ENCODE data around the gene TEKT3. TPM values are rescaled to one million over a fixed set of nuclear protein-coding genes. Genes with fewer than 3 reads are reported as not detected.

Gene TEKT3
- total and polyA plus RNA-seq, 7 donors, result 0.05 to 0.97 (median 0.38) TPM; not detected in 3

DNA sequence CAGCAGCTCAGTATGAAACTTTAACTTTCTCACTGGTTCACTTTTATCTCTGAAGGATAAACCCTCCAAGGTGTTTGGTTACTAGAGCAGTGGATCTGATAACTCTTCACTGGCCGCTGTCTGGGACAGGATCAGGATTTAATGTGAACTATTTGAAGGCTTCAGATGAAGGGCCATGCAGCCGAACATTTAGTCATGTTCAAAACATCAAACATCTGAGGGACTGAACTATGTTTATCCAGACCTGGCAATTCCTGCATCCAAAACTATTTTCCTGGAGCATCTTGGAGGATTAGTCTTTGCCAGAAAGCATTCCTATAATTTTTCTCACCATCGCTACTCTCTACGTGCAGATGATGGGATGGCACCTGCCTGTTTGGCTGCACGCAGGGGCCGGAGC is 55.9 kb downstream of the TEKT3 start:
- Histone ChIP-seq H3K27me3 (ENCODE audit: insufficient read depth in 3 of 3, low read length in 2 of 3) (no peaks in the 10 kb centered on the region), H3K4me1 (no peaks in the 10 kb centered on the region), H3K27ac (no peak overlapping the region), H3K4me3 (no peak overlapping the region), H3K9me3 (no peaks in the 10 kb centered on the region), H3K36me3 (ENCODE audit: insufficient read depth in 1 of 2, low read depth in 1 of 2) (no peaks in the 10 kb centered on the region)
- 42 to 56% (median 48%) methylated on average over 6 of the region's 6 CpGs for WGBS, 3 donors
- intact Hi-C loops (cut with DNase I), result no loop called here
- no peak for TF ChIP-seq CTCF (IDR thresholded peaks at IDR 0.05)
- no peak for ATAC-seq
- DNase-seq, result no peak

GRCh38 chr17:15284537-15284936 is 56.9 kb downstream of the TEKT3 start:
- no peak overlapping the region for H3K4me3 ChIP-seq
- intact Hi-C loops (cut with DNase I), result no loop called here
- H3K27ac ChIP-seq, result no peak overlapping the region
- no peaks in the 10 kb centered on the region for H3K27me3 ChIP-seq (ENCODE audit: insufficient read depth in 3 of 3, low read length in 2 of 3)
- ATAC-seq (no peak), DNase-seq (no peak)
- 44 to 64% (median 47%) methylated on average over 2 of the region's 2 CpGs for WGBS, 3 donors
- no peaks in the 10 kb centered on the region for H3K4me1 ChIP-seq
- no peaks in the 10 kb centered on the region for H3K9me3 ChIP-seq
- no peak for TF ChIP-seq CTCF (IDR thresholded peaks at IDR 0.05)
- no peaks in the 10 kb centered on the region for H3K36me3 ChIP-seq (ENCODE audit: insufficient read depth in 1 of 2, low read depth in 1 of 2)

DNA sequence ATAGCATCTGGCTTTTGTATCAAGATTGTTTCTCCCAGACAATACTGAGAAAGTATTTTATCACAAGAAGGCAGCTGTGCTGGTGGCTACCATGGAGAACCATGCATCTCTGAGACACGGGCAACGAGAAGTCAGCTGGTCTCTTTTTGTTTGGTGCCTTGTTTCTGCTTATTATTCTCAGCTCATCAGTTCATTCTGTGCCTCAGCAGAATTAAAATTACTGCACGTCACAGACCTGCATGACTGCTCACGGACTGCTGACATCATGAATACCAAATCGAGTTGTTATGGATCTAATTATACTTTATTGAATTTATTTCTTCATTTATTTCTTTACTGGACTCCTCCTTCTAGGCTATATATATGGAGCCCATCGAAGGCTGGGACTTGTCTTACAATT is 57.3 kb downstream of the TEKT3 start:
- DNase-seq, result no peak
- intact Hi-C loops (cut with DNase I), result no loop called here
- Histone ChIP-seq H3K9me3 (no peaks in the 10 kb centered on the region), H3K4me1 (no peaks in the 10 kb centered on the region), H3K4me3 (no peak overlapping the region), H3K27ac (no peak overlapping the region), H3K27me3 (ENCODE audit: insufficient read depth in 3 of 3, low read length in 2 of 3) (no peaks in the 10 kb centered on the region), H3K36me3 (ENCODE audit: insufficient read depth in 1 of 2, low read depth in 1 of 2) (no peaks in the 10 kb centered on the region)
- 69 to 82% (median 72%) methylated on average over 6 of the region's 6 CpGs for WGBS, 3 donors
- no peak for TF ChIP-seq CTCF (IDR thresholded peaks at IDR 0.05)
- no peak for ATAC-seq

DNA sequence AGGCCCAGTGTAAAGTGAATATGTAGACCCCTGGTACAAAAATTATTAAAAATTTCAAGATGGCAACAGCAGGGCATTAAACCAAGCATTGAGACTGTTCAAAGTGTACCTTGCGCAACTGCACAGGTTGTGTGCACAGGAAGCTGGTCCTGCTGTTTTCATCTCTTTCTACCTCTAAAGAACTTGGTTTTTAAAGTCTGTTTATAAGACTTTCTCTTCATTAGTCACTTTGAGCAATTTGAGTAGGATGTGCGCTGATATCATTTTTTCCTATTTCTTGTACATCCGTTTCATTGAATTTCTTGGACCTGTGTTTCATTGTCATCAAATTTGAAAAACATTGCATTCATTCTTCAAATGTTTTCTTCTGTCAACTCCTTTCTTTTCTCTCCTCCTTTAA is 59.5 kb downstream of the TEKT3 start:
- 82 to 87% (median 83%) methylated on average over 3 of the region's 3 CpGs for WGBS, 3 donors
- H3K27me3 ChIP-seq (ENCODE audit: insufficient read depth in 3 of 3, low read length in 2 of 3), result no peaks in the 10 kb centered on the region
- H3K4me3 ChIP-seq, result no peak overlapping the region
- no peaks in the 10 kb centered on the region for H3K4me1 ChIP-seq
- intact Hi-C loops (cut with DNase I), result no loop called here
- ATAC-seq (no peak), DNase-seq (no peak)
- no peak overlapping the region for H3K27ac ChIP-seq
- no peaks in the 10 kb centered on the region for H3K9me3 ChIP-seq
- TF ChIP-seq CTCF (IDR thresholded peaks at IDR 0.05), result no peak
- H3K36me3 ChIP-seq (ENCODE audit: insufficient read depth in 1 of 2, low read depth in 1 of 2), result no peaks in the 10 kb centered on the region

GRCh38 chr17:15278924-15279477 is 62.4 kb downstream of the TEKT3 start:
- intact Hi-C loops (cut with DNase I), result no loop called here
- 64 to 69% (median 66%) methylated on average over 2 of the region's 2 CpGs for whole genome bisulfite sequencing, 3 donors
- TF ChIP-seq CTCF (IDR thresholded peaks at IDR 0.05), result no peak
- Histone ChIP-seq H3K4me1 (no peaks in the 10 kb centered on the region), H3K4me3 (no peak overlapping the region), H3K36me3 (ENCODE audit: insufficient read depth in 1 of 2, low read depth in 1 of 2) (no peaks in the 10 kb centered on the region), H3K9me3 (no peaks in the 10 kb centered on the region), H3K27ac (no peak overlapping the region), H3K27me3 (ENCODE audit: insufficient read depth in 3 of 3, low read length in 2 of 3) (no peaks in the 10 kb centered on the region)
- ATAC-seq (peak in 3 of 4 donors; percentile 51 to 54 (median 53)), DNase-seq (no peak)
